K562 (cell line): ENCODE results near the gene EGR1. TPM values are rescaled to one million over a fixed set of nuclear protein-coding genes. Genes with fewer than 3 reads are reported as not detected.

Experiments used
- ATAC-seq: fragments of 200-7000 bp; cut with Tn5 transposase; 3 replicates; pipeline ENCODE4 v1.9.1; 2020; ENCODE audit warnings: moderate library complexity
- BruUV-seq: library from RNA; stranded (reverse); fragments of 400-500 nt; replicated peaks from 2 replicates; lab custom pipeline; 2021; lab: Mats Ljungman, UMichigan
- CTCF ChIA-PET: fragments of 300-600 bp; formaldehyde crosslinking; extraction: SDS; loops from one replicate; lab custom pipeline; 2021; ENCODE audit warnings: low intra/inter-chr PET ratio; lab: Yijun Ruan, JAX
- POLR2A ChIA-PET: fragments of 300-600, 350-650 bp; sonication (Branson Sonifier 250); formaldehyde crosslinking; extraction: SDS; loops from one replicate; lab custom pipeline; 2021; ENCODE audit warnings: antibody characterized with exemption, inconsistent platforms; lab: Yijun Ruan, JAX
- DNase-seq, 4 experiments: peaks; one replicate each; pipeline versions ENCODE4 v3.0.0 to v3.0.0-alpha.2; 2011 to 2018; ENCODE audit warnings: low spot score in 3 of 4, mixed read lengths in 3 of 4; ENCODE audit errors: extremely low read depth in 1 of 4
- FAIRE-seq: peaks from 2 replicates; lab custom pipeline; 2011; peaks lifted over from hg19 to GRCh38; lab: Jason Lieb, UNC
- H2AFZ ChIP-seq: 2 replicates; pipeline ENCODE4 v1.6.0; 2011; ENCODE audit warnings: low read depth, low read length, control low read depth, inconsistent platforms
- H3K27ac ChIP-seq: fragments of 200-600 bp; 3 replicates; pipeline ENCODE4 v1.8.0; 2011; ENCODE audit warnings: low read depth, mild to moderate bottlenecking, control low read depth, inconsistent platforms, low read length, moderate library complexity, mixed read lengths; ENCODE audit errors: extremely low read depth
- H3K27me3 ChIP-seq, 2 experiments: fragments of 300-600 bp in 1 of 2; 2 replicates in 1 of 2; 3 replicates in 1 of 2; pipeline versions ENCODE4 v1.6.0 to v1.8.0; 2011; ENCODE audit warnings: inconsistent platforms in 2 of 2, low read length in 2 of 2, mild to moderate bottlenecking in 1 of 2, mixed read lengths in 1 of 2, moderate library complexity in 1 of 2; ENCODE audit not compliant: control insufficient read depth in 2 of 2, insufficient read depth in 2 of 2
- H3K36me3 ChIP-seq: fragments of 300-600 bp; 3 replicates; pipeline ENCODE4 v1.8.0; 2011; ENCODE audit warnings: mild to moderate bottlenecking, low read length, inconsistent platforms; ENCODE audit not compliant: control insufficient read depth, insufficient read depth
- H3K4me1 ChIP-seq, 2 experiments: fragments of 200-600 bp in 1 of 2; replicated peaks in 1 of 2; 2 replicates in 1 of 2; 3 replicates in 1 of 2; pipeline versions ENCODE4 v1.5.1 to v1.8.0; 2011; ENCODE audit warnings: inconsistent platforms in 2 of 2, low read length in 2 of 2, mild to moderate bottlenecking in 1 of 2, mixed read lengths in 1 of 2, moderate library complexity in 1 of 2; ENCODE audit not compliant: control insufficient read depth in 2 of 2, insufficient read depth in 2 of 2
- H3K4me2 ChIP-seq: 2 replicates; pipeline ENCODE4 v1.6.1; 2011; ENCODE audit warnings: low read length, control low read depth, inconsistent platforms, mixed read lengths; ENCODE audit not compliant: insufficient read depth
- H3K4me3 ChIP-seq: fragments of 200-600 bp; sonication (generic), shearing (Covaris generic); 2 replicates; pipeline ENCODE4 v1.5.1; 2016; ENCODE audit warnings: control low read depth, inconsistent platforms
- H3K79me2 ChIP-seq: fragments of 200-600 bp; 3 replicates; pipeline ENCODE4 v1.8.0; 2011; ENCODE audit warnings: low read length, inconsistent platforms; ENCODE audit not compliant: control insufficient read depth, insufficient read depth
- H3K9ac ChIP-seq, 2 experiments: 2 replicates each; pipeline versions ENCODE4 v1.6.0 to v1.6.1; 2011; ENCODE audit warnings: low read depth in 2 of 2, low read length in 2 of 2, control low read depth in 1 of 2, inconsistent platforms in 1 of 2, mild to moderate bottlenecking in 1 of 2, mixed read lengths in 1 of 2; ENCODE audit not compliant: insufficient read depth in 1 of 2
- H3K9me1 ChIP-seq: one replicate; pipeline ENCODE4 v1.6.0; 2011; ENCODE audit warnings: inconsistent platforms, mild to moderate bottlenecking, low read length, moderate library complexity; ENCODE audit not compliant: control insufficient read depth, insufficient read depth
- H3K9me3 ChIP-seq: replicated peaks from 2 replicates; pipeline ENCODE4 v1.5.1; 2011; ENCODE audit warnings: low read depth, low read length, inconsistent platforms; ENCODE audit not compliant: control insufficient read depth, insufficient read depth
- H4K20me1 ChIP-seq: replicated peaks from 2 replicates; pipeline ENCODE4 v1.6.1; 2011; ENCODE audit warnings: low read length, inconsistent platforms, mixed read lengths; ENCODE audit not compliant: control insufficient read depth, insufficient read depth
- POLR2G ChIP-seq: fragments of 200-400 bp; formaldehyde crosslinking; IDR thresholded peaks from 2 replicates; pipeline ENCODE4 v1.6.1; 2017; ENCODE audit warnings: low read depth, mild to moderate bottlenecking, antibody characterized with exemption, low read length, moderate library complexity
- SP2 ChIP-seq: IDR thresholded peaks from 2 replicates; pipeline ENCODE4 v1.6.1; 2011; ENCODE audit warnings: mild to moderate bottlenecking, low read depth, low read length, moderate library complexity; ENCODE audit not compliant: poor library complexity, severe bottlenecking; ENCODE audit errors: extremely low read depth
- WGBS: fragments of 100-300 bp; shearing (Covaris generic); methylation state at CpG from one replicate; pipeline ENCODE4 v1.1.6; 2016; ENCODE audit warnings: low coverage, mixed read lengths; ENCODE audit not compliant: insufficient coverage; ENCODE audit errors: missing lambda C conversion rate; 5-methylcytosine and 5-hydroxymethylcytosine counted together
- in situ Hi-C: fragments of 300-500 bp; cut with MboI; formaldehyde crosslinking; loops from 4 replicates; pipeline ENCODE4 v1.15.0; 2018; ENCODE audit warnings: inconsistent platforms, mixed read lengths
- intact Hi-C: fragments of 100-400 bp; cut with micrococcal nuclease; formaldehyde crosslinking; loops from 2 replicates; pipeline ENCODE4 v1.14.2; 2022
- polyA plus RNA-seq, 8 experiments: library from polyadenylated mRNA; depleted of rRNA in 4 of 8; stranded (reverse) in 5 of 8; unstranded in 3 of 8; fragments of >200 nt; fragmentation: Nextera tagmentation in 2 of 8; fragmentation: Illumina TruSeq in 1 of 8; extraction: Ambion mirVana in 2 of 8; extraction: Trizol in 1 of 8; gene quantifications; 2 replicates each; pipeline versions ENCODE4 v1.2.1 to v1.2.3, GENCODE V29; 2011 to 2014; ENCODE audit warnings: inconsistent platforms in 1 of 8, missing spikeins in 1 of 8
- total RNA-seq, 7 experiments: library from RNA; depleted of rRNA in 6 of 7; stranded (reverse); fragments of >200 nt in 6 of 7; fragmentation: Illumina TruSeq in 2 of 7; extraction: Trizol in 2 of 7; gene quantifications; 2 replicates each; pipeline versions ENCODE4 v1.2.1 to v1.2.3, GENCODE V29; 2011 to 2021; ENCODE audit warnings: low replicate concordance in 1 of 7

EGR1 gene
- total and polyA plus RNA-seq, 9 of the 15 experiments (the other 6 are each of a cell fraction or from before 2014, with no cell fraction given), result 1.3 to 132 (median 21.5) TPM

DNA sequence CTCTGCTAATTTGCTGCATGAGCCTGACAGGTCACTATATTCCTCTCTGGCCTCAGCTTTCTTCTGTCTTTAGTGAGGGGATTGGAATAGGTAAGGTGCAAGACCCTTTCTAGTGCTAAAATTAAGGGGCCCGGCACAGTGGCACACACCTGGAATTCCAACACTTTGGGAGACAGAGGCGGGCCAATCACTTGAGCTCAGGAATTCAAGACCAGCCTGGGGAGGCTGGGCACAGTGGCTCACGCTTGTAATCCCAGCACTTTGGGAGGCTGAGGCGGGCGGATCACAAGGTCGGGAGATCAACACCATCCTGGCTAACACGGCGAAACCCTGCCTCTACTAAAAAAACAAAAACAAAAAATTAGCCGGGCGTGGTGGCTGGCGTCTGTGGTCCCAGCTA lies 37.2 kb downstream of the EGR1 start:
- no peak overlapping the region for H2AFZ ChIP-seq
- no peaks in the 10 kb centered on the region for H3K27me3 ChIP-seq
- H3K9me3 ChIP-seq, result no peaks in the 10 kb centered on the region
- TF ChIP-seq SP2 (no peak), POLR2G (0 out of 2 replicates have a peak, but pooled peaks have one; percentile 22)
- in situ Hi-C loops, result loop anchor here (5.0 kb wide), 1 partner anchor 40 kb away; no protein-coding TSS in a partner anchor
- DNase-seq, result no peak
- no peaks in the 10 kb centered on the region for H3K9me1 ChIP-seq
- 66% methylated on average over 11 of the region's 11 CpGs for WGBS
- H3K9ac ChIP-seq, result no peak overlapping the region; a peak in 1 of 4 replicates
- CTCF ChIA-PET, result interaction anchor here (2.8 to 5.4 kb wide), 2 partner anchors 38 to 52 kb away, joined by 26 to 57 read pairs; partner anchors contain the start of gene EGR1
- no peaks in the 10 kb centered on the region; the same call in 1 of the 2 replicates for H4K20me1 ChIP-seq
- peaks cover 0 to 2% of the 10 kb centered on the region in 2 experiments; a peak in 1 of 5 replicates for H3K4me1 ChIP-seq
- no peak overlapping the region for H3K4me3 ChIP-seq
- peaks cover 17% of the 10 kb centered on the region for H3K36me3 ChIP-seq
- H3K4me2 ChIP-seq, result no peak overlapping the region
- POLR2A ChIA-PET, result interaction anchor here (0.9 to 5.2 kb wide), 12 partner anchors 7 to 53 kb away, joined by 3 to 46 read pairs (median 8); partner anchors contain the start of genes EGR1 and ETF1
- no peak for ATAC-seq
- no peak for FAIRE-seq
- no TSS peak for BruUV-seq
- intact Hi-C loops, result no loop called here
- H3K27ac ChIP-seq, result no peak overlapping the region
- H3K79me2 ChIP-seq, result no peaks in the 10 kb centered on the region
